Memory B cell (primary cell): ENCODE measurements around the gene CCDC177.
A peak's percentile ranks its signal among the peaks of the same experiment; 100 is the strongest.

Experiments
- ATAC-seq: fragments of 150-1000 bp; cut with Tn5 transposase; 2 replicates; pipeline ENCODE4 v1.10.0; 2021; ENCODE audit warnings: low read depth, mild to moderate bottlenecking, moderate library complexity
- DNase-seq, 2 donors: peaks; one replicate each; pipeline ENCODE4 v3.0.0; 2022; ENCODE audit warnings: low spot score in 2 of 2
- H3K27ac Mint-ChIP-seq: one replicate; pipeline ENCODE4 v1.8.0; 2022; ENCODE audit warnings: mild to moderate bottlenecking, moderate library complexity, mixed read lengths
- H3K27me3 Mint-ChIP-seq: one replicate; pipeline ENCODE4 v1.8.0; 2022; ENCODE audit warnings: mixed read lengths
- H3K36me3 Mint-ChIP-seq: one replicate; pipeline ENCODE4 v1.8.0; 2022; ENCODE audit warnings: mild to moderate bottlenecking, mixed read lengths
- H3K4me1 Mint-ChIP-seq: one replicate; pipeline ENCODE4 v1.8.0; 2022; ENCODE audit warnings: mixed read lengths
- H3K4me3 Mint-ChIP-seq: one replicate; pipeline ENCODE4 v1.8.0; 2022; ENCODE audit warnings: mild to moderate bottlenecking, moderate library complexity, mixed read lengths
- H3K9me3 Mint-ChIP-seq: one replicate; pipeline ENCODE4 v1.8.0; 2022; ENCODE audit warnings: mixed read lengths

CCDC177 gene

DNA sequence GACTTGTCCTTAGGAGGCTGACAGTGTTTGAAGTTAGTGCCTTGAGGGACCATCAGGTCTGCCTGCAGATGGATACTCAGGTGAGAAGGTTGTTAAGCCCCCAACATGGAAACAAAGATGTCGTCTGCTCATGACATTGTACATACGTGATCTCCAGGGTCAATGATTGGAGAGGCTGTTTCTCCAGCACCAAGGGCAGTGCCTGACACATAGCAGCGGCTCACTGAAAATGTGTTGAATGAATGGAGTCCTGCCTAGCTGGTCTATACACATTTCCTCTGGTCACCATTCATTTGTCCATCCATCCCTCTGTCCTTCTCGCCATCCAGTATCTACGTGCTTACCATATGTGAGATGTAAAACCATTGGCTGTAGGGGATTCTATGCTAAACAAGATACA is 7.1 kb downstream of the CCDC177 start:
- DNase-seq (no peak), ATAC-seq (no peak)
- H3K9me3 Mint-ChIP-seq: no peaks in the 10 kb centered on the region
- no peak overlapping the region for H3K27ac Mint-ChIP-seq
- no peaks in the 10 kb centered on the region for H3K36me3 Mint-ChIP-seq
- no peaks in the 10 kb centered on the region for H3K4me1 Mint-ChIP-seq
- no peak overlapping the region for H3K4me3 Mint-ChIP-seq
- H3K27me3 Mint-ChIP-seq: peaks cover 21% of the 10 kb centered on the region

DNA sequence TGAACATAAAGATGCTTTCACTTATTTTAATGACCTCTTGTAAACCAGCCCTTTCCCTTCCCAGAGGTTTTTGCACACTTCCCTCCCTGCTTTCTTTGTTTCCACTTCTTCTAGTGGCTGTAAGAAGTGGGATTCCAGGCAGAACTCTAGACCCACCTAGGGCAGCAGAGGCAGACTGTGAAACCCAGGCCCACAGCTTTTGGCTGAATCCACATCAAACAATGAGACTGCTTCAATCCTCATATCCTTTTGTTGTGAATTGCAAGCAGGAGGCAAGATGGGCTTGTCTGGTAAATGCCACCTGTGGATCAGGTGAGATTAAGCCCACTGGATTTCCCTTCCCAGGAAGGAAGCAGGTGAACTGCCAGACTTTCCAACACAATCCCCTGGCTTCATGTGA is 12.8 kb downstream of the CCDC177 start:
- DNase-seq (no peak), ATAC-seq (no peak)
- Mint-ChIP-seq H3K27me3 (peaks cover 17% of the 10 kb centered on the region), H3K9me3 (no peaks in the 10 kb centered on the region), H3K27ac (no peak overlapping the region), H3K36me3 (no peaks in the 10 kb centered on the region), H3K4me1 (no peaks in the 10 kb centered on the region), H3K4me3 (no peak overlapping the region)

DNA sequence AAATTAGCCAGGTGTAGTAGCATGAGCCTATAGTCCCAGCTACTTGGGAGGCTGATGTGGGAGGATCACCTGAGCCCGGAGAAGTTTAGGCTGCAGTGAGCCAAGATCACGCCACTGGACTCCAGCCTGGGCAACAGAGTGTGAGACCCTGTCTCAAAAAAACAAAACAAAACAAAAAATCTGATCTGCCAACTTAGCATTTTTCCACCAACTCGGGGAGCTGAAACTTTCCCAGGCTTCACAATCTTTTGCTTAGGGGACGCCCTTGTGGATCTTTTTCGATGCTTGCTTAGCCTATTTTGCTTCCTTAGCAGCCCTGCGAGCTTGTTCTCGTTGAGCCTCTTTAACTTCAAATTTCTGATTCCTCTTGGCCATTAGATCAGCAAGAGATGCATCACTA is 13.8 kb downstream of the CCDC177 start:
- no peak for ATAC-seq
- H3K4me3 Mint-ChIP-seq: no peak overlapping the region
- no peaks in the 10 kb centered on the region for H3K36me3 Mint-ChIP-seq
- no peak overlapping the region for H3K27ac Mint-ChIP-seq
- H3K4me1 Mint-ChIP-seq: no peaks in the 10 kb centered on the region
- no peaks in the 10 kb centered on the region for H3K9me3 Mint-ChIP-seq
- no peak for DNase-seq
- peaks cover 17% of the 10 kb centered on the region for H3K27me3 Mint-ChIP-seq

DNA sequence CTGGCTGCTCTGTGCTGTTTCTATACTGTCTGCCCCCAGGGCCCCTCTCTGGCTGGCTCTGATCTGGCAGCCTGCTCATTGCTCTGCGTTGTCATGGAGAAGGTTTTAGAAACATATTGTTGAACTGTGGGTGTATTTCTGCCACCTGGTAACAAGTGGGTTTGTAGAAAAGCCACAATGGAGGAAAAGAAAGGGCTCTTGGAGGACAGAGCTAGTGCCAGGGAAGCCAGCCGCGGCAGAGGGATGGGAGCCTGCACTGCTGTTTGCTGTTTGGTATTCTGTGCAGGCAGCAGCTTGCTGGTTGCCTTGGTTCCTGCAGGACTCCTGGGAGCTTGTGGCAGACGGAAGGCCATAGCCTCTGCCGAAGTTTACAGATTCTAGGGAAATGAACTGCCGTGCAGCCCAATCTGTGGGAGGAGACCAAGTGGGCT is 15.1 kb downstream of the CCDC177 start:
- Mint-ChIP-seq H3K36me3 (no peaks in the 10 kb centered on the region), H3K9me3 (no peaks in the 10 kb centered on the region), H3K27ac (no peak overlapping the region), H3K4me3 (no peak overlapping the region), H3K4me1 (no peaks in the 10 kb centered on the region), H3K27me3 (peaks cover 17% of the 10 kb centered on the region)
- ATAC-seq (no peak), DNase-seq (no peak)

DNA sequence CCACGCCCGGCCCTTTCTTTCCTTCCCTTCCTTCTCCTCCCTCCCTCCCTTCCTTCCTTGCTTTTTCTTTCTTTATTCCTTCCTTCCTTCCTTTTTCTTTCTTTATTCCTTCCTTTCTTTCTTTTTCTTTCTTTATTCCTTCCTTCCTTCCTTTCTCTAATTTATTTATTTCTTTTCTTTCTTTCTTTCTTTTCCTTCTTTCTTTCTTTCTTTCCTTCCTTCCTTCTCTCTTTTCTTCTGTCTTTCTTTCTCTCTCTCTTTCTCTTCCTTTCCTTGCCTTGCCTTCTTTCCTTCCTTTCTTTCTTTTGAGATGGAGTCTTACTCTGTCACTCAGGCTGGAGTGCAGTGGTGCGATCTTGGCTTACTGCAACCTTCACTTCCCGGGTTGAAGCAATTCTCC is 15.9 kb downstream of the CCDC177 start:
- Mint-ChIP-seq H3K4me3 (no peak overlapping the region), H3K9me3 (no peaks in the 10 kb centered on the region), H3K27me3 (peaks cover 18% of the 10 kb centered on the region), H3K36me3 (no peaks in the 10 kb centered on the region), H3K4me1 (no peaks in the 10 kb centered on the region), H3K27ac (no peak overlapping the region)
- DNase-seq (no peak), ATAC-seq (no peak)

DNA sequence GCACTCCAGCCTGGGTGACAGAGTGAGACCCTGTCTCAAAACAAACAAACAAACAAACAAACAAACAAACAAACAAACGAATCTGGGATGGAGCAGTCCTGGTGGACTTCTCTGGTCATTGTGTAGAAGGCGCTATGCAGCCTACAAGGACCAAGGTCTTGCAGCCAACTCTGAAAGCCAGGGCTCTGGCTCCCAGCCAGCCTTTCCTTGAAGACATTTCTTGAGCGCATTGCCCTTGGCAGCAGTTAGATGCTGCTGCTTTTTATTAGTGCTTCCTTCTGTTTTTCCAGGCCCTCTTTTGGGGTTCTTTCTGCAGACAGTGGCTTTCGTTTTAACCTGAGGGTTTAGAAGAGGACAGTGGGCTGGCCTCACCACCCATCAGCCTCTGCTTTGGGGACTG is 20.2 kb downstream of the CCDC177 start:
- ATAC-seq (no peak), DNase-seq (no peak)
- no peak overlapping the region for H3K27ac Mint-ChIP-seq
- no peaks in the 10 kb centered on the region for H3K4me1 Mint-ChIP-seq
- no peak overlapping the region for H3K4me3 Mint-ChIP-seq
- no peaks in the 10 kb centered on the region for H3K36me3 Mint-ChIP-seq
- H3K27me3 Mint-ChIP-seq: peaks cover 20% of the 10 kb centered on the region
- no peaks in the 10 kb centered on the region for H3K9me3 Mint-ChIP-seq

DNA sequence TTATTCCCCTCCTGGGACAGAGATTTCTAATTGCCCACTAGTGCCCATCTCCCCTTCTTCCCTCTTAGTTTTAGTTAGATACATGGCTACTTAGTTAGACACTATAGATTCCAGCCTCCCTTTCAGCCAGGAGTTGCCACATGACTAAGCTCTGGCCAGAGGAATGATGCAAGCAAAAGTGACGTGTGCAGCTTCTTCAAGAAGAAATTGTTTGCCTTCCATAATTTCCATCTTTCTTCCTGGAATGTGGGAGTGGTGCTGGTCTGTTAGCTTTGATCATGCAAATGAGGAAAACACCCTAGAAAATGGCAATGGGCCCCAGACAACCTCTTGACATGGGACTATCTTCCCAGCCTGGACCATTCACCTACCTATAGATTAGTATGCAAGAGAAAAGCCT is 21.4 kb downstream of the CCDC177 start:
- H3K4me1 Mint-ChIP-seq: no peaks in the 10 kb centered on the region
- peaks cover 14% of the 10 kb centered on the region for H3K27me3 Mint-ChIP-seq
- DNase-seq: no peak
- H3K27ac Mint-ChIP-seq: no peak overlapping the region
- no peak for ATAC-seq
- no peaks in the 10 kb centered on the region for H3K9me3 Mint-ChIP-seq
- no peak overlapping the region for H3K4me3 Mint-ChIP-seq
- no peaks in the 10 kb centered on the region for H3K36me3 Mint-ChIP-seq

DNA sequence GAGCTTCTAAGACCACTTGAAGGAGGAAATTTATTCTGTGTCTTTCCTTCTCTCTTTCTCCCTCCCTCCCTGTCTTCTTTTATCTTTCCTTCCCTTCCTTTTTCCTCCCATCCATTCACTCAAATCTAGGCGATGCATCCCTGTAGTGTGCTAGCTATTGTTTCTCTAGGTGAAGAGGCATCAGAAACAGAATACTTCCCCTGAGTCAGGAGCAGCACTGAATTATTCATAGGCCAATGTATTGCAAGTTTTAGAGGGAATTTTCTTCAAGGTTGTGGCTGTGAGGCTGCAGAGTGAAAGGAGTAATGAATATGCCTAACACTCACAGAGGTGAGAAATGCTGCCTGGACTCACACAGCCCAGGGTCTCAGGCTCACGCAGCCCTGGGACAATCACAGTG is 23.2 kb downstream of the CCDC177 start:
- Mint-ChIP-seq H3K9me3 (no peaks in the 10 kb centered on the region), H3K4me1 (peaks cover 4% of the 10 kb centered on the region), H3K27ac (no peak overlapping the region), H3K4me3 (no peak overlapping the region), H3K27me3 (peaks cover 22% of the 10 kb centered on the region), H3K36me3 (peaks cover 2% of the 10 kb centered on the region)
- ATAC-seq: no peak
- DNase-seq: no peak

DNA sequence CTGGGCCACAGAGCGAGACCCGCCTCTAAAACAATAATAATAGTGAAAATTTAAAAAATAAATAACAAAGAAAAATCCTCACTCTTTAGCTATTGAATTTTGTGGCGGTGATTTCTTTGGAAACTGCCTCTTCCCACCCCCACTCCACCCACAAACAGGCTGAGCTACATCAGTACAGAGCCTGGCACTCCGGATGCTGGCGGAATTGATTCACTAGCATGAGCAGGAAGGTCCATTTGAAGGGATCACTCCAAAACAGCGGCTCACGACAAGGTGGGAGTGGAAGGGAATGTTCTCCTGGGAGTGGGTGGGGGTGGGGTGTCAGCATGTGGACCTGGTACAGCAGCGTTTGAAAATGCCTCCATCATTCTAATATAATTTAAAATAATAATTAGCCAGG is 26.1 kb downstream of the CCDC177 start:
- no peak overlapping the region for H3K4me3 Mint-ChIP-seq
- peaks cover 3% of the 10 kb centered on the region for H3K36me3 Mint-ChIP-seq
- ATAC-seq (no peak), DNase-seq (no peak)
- H3K27me3 Mint-ChIP-seq: peaks cover 34% of the 10 kb centered on the region
- H3K9me3 Mint-ChIP-seq: no peaks in the 10 kb centered on the region
- peaks cover 7% of the 10 kb centered on the region for H3K4me1 Mint-ChIP-seq
- H3K27ac Mint-ChIP-seq: no peak overlapping the region

DNA sequence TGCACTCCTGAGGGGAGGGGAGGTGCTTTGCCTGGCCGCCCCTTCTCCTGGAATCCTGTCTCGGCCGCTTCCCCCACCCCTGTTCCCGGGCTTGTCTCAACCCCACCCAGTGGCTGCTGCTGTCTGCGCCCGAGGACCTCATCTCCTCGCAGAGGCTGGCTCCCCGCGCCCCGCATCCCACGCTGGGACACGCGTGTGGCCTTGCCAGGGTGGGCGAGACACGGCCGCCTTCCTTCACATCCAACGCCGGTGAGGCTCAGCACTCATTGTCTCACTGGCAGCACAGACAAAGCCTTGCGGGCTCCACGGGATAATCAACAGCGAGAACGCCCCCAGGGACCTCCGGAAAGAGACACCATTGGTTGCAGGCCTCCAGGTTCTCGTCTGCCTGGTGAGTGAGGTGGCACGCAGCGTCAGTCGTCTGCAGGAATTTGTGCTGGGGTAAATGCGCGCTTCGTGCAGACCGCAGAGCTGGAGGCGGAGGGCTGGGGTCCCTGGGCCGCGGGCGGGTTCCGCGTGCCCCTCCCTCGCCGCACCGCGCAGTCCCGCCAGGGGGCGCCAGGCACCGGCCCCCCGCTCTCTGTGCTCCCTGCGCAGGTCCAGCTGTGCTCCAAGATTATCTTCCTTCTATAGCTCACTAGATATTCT is 26.8 kb downstream of the CCDC177 start:
- ATAC-seq: no peak
- Mint-ChIP-seq H3K27ac (no peak overlapping the region), H3K9me3 (no peaks in the 10 kb centered on the region), H3K4me1 (peaks cover 7% of the 10 kb centered on the region), H3K36me3 (peaks cover 3% of the 10 kb centered on the region), H3K27me3 (peaks cover 35% of the 10 kb centered on the region), H3K4me3 (no peak overlapping the region)
- DNase-seq: peak in 1 of 2 donors; percentile 16

DNA sequence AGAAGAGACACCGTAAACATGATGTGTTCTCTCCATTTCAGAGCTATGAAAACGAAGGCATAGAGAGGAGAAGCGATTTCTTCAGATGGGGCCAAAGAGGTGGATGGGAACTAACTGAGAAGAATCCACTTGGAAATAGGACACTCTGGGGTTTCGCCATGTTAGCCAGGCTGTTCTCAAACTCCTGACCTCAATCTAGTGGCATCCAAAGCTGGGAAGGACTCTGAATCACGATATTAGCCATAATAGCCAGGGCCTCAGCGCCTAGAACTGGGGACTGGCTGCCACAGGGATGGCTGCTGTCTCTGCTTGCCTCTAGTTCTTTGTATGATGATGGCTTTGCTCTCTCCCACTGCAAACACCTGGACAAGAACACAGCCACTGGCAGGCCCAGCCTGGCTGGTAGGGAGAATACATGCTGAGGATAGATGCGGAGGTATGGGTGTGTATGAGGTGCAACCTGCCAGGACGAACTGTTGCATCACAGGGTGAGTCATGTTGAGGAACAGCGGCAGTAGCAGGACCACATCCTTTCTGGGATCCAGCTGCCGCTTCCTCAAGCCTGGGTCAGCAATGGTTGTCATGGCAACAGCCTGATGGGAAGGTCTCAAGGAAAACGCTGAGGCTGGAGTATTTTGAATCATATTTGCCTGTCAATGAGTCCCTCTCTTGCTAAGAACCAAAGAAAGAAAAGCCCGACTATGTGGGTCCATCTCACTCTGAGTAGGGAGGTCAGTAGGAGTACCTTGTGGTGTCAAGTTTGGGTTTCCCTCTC is 31.1 kb downstream of the CCDC177 start:
- no peak overlapping the region for H3K4me3 Mint-ChIP-seq
- H3K27ac Mint-ChIP-seq: no peak overlapping the region
- H3K9me3 Mint-ChIP-seq: no peaks in the 10 kb centered on the region
- ATAC-seq (no peak), DNase-seq (no peak)
- H3K27me3 Mint-ChIP-seq: peaks cover 29% of the 10 kb centered on the region
- peaks cover 3% of the 10 kb centered on the region for H3K36me3 Mint-ChIP-seq
- peaks cover 7% of the 10 kb centered on the region for H3K4me1 Mint-ChIP-seq

DNA sequence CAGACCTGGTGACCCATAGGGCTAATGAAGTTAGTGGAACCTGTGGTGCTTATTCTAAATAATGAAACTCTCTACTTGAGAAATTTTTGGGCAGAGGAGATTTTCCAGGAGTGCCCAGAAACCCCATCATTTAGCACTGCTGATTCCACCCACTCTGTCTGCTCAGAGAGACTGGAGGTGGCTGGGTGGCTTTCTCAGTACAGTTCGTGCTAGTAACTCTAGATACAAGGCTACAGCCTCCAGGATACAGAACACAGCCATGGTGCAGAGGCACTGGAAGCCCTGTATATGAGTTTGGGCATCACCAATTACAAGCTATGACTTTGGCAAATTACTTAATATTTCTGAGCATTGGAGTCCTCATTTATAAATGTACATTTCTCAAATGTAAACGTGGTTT is 32.4 kb downstream of the CCDC177 start:
- Mint-ChIP-seq H3K9me3 (no peaks in the 10 kb centered on the region), H3K36me3 (peaks cover 3% of the 10 kb centered on the region), H3K4me3 (no peak overlapping the region), H3K4me1 (peaks cover 5% of the 10 kb centered on the region), H3K27me3 (peaks cover 26% of the 10 kb centered on the region), H3K27ac (no peak overlapping the region)
- no peak for DNase-seq
- no peak for ATAC-seq

DNA sequence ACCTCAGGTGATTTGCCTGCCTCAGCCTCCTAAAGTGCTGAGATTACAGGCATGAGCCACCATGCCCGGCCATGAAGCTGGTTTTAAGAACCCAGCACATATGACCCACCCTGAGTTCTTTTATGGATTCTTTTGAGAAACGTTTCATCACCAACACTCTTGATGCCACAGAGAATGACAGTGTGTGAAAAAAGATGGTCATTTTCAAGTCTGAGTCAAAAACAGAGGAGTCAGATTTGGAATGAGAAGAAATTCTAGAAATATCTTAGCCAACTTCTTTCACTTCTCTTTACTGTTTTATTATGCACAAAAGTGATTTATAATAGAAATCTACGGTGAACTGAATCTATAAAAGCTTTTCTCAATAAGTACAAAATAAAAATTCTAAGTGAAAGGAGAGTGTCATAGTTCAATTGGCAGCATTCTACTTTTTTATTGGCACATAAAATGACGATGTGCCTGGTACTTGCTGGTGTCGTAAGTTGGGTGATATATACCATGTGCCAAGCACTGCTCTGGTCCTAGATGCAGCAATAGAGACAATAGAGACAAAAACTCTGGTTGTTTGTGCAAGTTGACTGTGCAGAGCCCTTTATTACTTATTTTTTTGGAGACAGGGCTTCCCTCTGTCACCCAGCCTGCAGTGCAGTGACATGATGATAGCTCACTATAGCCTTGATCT is 33.9 kb downstream of the CCDC177 start:
- Mint-ChIP-seq H3K27me3 (peaks cover 19% of the 10 kb centered on the region), H3K9me3 (no peaks in the 10 kb centered on the region), H3K27ac (no peak overlapping the region), H3K4me3 (no peak overlapping the region), H3K4me1 (peaks cover 2% of the 10 kb centered on the region), H3K36me3 (no peaks in the 10 kb centered on the region)
- no peak for DNase-seq
- ATAC-seq: no peak

DNA sequence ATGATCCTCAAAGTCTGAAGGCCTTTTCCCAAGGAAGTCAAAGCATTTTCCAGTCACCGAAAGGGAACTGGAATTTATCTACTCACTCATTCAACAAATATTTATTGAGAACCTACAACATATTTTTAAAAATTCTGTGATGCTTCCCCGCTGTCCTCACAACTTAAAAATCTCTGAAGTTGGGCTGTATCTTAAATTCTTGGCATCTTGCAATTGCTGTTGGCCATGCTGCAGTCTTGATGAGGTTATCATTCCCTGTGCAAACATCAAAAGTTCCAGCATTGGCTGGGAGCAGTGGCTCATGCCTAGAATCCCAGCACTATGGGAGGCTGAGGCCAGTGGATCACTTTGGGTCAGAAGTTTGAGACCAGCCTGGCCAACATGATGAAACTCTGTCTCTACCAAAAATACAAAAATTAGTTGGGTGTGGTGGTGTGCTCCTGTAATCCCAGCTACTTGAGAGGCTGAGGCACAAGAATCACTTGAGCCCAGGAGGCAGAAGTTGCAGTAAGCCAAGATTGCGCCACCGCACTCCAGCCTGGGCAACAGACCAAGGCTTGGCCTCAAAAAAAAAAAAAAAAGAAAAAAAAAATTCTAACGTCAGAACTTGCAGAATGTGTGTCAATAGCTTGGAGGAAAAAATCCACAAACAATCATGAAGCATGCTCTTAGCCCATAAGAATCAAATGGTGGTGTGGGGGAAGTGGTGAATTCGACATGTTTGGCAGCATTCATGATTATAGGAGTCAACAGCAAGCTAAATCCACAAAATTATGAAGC is 34.9 kb downstream of the CCDC177 start:
- Mint-ChIP-seq H3K4me3 (no peak overlapping the region), H3K27me3 (peaks cover 20% of the 10 kb centered on the region), H3K9me3 (no peaks in the 10 kb centered on the region), H3K4me1 (peaks cover 2% of the 10 kb centered on the region), H3K36me3 (no peaks in the 10 kb centered on the region), H3K27ac (no peak overlapping the region)
- DNase-seq (no peak), ATAC-seq (no peak)
